Measurements from ENCODE around the gene ELF1.

The ELF1 gene

GRCh38 chr13:41006978-41007743, 12.0 kb downstream of the ELF1 start:
- H3K4me3 ChIP-seq (ENCODE audit: low read depth, low read length): no peak overlapping the region

GRCh38 chr13:41006306-41006705, 12.8 kb downstream of the ELF1 start:
- H3K4me3 ChIP-seq (ENCODE audit: low read depth, low read length): no peak overlapping the region

DNA sequence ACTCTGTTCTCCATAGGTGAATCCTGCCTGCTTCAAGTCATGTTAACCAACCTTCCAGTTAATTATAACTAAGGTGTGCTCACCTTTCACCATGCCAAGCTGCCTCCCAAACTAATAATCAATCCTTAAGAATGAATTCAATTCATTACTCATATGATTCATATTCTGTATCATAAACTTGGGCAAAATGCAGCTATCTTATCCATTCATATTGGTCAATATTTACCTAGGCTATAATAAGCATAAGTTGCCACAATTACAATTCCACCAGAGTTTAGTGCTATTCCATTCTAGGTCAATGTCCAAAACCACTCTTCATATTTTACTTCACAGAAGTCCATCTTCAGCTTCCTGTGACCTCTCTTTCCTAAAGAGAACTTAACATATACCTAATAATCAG, 13.4 kb downstream of the ELF1 start:
- no peak overlapping the region for H3K4me3 ChIP-seq (ENCODE audit: low read depth, low read length)

- no peak overlapping the region for H3K4me3 ChIP-seq (ENCODE audit: low read depth, low read length)
These were observed 14.0 kb downstream of the ELF1 start for GRCh38 chr13:41004875-41005693.

DNA sequence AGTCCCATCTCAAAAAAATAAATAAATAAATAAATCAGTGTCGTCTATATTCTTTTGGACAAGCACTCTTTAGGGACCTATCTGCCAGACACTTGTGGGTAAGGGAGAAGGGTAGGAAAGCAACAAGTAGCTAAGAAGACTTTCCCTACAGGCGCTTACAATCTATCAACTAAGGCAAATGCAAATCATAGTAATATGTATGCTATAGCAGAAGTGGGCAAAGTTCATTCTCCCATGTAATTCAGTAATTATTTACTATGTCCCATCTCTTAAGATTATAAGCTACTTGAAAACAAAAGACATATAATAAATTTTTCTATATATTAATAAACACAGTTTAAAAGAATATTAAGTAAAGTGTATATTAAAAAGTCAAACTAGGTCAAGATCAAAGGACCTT, 16.5 kb downstream of the ELF1 start:
- H3K4me3 ChIP-seq (ENCODE audit: low read depth, low read length): no peak overlapping the region

DNA sequence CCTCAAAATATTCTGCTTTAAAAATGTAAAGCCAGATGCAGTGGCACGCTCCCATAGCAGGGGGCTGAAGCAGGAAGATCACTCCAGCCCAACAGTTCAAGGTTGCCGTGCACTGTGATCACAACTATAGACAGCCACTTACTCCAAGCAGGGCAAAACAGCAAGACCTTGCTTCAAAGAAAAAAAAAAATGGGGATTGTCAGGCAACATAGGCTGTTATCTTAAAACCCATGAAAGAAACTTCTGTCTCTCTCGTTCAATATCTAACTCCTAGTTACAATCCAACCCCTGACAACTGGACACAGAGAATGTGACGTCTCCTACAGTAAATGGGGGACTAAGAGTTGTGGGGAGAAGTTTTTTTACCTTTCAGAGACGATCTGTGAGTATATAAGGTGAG, 17.4 kb downstream of the ELF1 start:
- H3K4me3 ChIP-seq (ENCODE audit: low read depth, low read length): no peak overlapping the region

GRCh38 chr13:40999416-40999815, 19.7 kb downstream of the ELF1 start:
- no peak overlapping the region for H3K4me3 ChIP-seq (ENCODE audit: low read depth, low read length)

- no peak overlapping the region for H3K4me3 ChIP-seq (ENCODE audit: low read depth, low read length)
These were observed 22.6 kb downstream of the ELF1 start for GRCh38 chr13:40996426-40997092.

DNA sequence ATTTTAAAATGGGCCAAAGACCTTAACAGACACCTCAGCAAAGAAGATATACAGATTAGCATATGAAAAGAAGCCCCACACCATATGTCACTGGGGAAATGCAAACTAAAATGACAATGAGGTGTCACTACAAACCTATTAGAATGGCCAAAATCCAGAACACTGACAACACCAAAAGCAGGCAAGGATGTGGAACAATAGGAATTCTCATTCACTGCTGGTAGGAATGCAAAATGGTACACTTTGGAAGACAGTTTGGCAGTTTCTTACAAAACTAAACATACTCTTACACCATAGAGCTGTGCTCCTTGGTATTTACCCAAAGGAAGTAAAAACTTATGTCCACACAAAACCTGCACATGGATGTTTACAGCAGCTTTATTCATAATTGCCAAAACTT, 23.1 kb downstream of the ELF1 start:
- H3K4me3 ChIP-seq (ENCODE audit: low read depth, low read length): no peak overlapping the region

DNA sequence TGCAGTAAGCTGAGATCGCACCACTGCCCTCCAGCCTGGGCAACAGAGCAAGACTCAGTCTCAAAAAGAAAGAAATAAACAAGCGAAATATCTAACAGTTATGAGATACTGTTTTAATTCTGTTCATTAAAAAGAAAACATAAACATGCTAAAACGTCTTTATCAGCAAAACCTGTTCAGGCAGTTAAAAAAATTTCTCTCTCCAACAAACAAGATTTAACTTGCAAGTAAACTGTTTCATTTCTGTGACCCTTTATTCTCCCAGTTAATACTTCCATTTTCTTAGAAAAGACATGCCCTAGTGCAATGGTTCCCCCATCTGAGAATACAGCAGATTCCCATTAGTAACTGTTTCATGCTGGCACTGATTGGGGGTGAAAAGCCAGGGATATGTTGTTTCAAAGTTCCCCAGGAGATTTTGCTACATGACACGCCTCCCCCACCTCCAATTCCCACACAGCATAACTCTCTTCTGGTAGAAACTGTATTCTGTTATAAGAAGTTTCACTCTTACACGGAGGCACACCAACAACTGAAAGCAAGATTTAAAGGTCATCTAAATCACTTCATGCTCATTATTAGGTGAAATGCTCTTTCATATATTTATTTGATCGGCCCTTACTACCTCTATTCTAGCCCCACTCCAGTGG, 24.4 kb downstream of the ELF1 start:
- H3K4me3 ChIP-seq (ENCODE audit: low read depth, low read length): no peak overlapping the region

DNA sequence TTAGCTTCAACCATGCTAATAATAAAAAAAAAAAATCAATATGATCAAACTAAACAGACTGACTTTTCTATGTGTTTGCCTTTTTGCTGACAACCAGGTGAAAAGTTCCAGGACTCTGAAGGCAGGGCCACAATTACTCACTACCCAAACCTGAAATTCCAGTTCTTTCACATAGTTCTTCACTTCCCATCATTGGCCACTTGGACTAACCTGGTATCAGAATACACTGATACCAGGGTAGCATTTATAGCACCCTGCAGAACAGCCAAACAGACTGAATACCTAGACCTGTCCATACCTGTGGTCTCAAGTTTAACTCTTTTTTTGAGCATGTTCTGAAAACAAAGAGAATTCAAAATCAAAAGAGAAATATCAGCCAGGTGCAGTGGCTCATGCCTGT, 25.1 kb downstream of the ELF1 start:
- H3K4me3 ChIP-seq (ENCODE audit: low read depth, low read length): no peak overlapping the region

DNA sequence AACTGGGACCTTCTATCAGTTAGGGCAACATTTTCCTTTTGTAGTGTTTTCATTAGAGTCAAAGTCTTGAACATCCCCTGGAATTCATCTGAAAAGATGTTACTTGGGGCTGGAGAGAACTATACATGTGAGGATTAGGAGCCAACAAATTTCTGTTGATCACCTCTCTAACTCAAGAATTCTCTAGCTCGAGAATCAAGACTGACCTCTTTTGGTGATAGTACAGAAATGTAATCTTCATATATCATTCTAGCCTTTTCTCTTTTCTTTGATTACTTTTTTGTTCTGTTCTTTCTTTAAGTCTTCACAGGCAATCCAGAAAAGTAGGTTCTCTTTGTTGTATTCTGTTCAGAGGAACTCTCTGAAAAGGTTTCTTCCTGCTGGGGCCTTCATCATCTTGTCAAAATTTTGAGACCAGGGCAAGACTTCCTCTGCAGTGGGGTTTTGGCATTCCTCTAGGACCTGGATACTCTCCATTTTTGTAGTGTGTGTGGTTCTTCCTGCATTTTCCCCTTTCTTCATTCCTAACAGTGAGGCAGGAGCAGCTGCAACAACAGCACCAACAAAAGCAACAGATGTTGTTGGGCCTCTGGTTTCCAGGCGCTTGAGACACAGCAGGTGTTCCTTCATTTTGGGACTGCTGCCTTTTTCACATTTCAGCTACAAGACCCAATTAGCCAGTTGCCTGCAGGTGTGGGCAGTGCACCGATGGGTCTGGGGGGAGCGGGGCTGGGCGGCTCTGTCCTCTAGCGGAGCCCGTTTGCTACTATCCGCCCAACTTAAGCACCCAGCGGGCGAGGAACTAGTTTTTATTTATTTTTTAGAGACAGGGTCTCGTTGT, 26.2 kb downstream of the ELF1 start:
- no peak overlapping the region for H3K4me3 ChIP-seq (ENCODE audit: low read depth, low read length)

GRCh38 chr13:40987606-40988280, 31.4 kb downstream of the ELF1 start:
- H3K4me3 ChIP-seq (ENCODE audit: low read depth, low read length): no peak overlapping the region

DNA sequence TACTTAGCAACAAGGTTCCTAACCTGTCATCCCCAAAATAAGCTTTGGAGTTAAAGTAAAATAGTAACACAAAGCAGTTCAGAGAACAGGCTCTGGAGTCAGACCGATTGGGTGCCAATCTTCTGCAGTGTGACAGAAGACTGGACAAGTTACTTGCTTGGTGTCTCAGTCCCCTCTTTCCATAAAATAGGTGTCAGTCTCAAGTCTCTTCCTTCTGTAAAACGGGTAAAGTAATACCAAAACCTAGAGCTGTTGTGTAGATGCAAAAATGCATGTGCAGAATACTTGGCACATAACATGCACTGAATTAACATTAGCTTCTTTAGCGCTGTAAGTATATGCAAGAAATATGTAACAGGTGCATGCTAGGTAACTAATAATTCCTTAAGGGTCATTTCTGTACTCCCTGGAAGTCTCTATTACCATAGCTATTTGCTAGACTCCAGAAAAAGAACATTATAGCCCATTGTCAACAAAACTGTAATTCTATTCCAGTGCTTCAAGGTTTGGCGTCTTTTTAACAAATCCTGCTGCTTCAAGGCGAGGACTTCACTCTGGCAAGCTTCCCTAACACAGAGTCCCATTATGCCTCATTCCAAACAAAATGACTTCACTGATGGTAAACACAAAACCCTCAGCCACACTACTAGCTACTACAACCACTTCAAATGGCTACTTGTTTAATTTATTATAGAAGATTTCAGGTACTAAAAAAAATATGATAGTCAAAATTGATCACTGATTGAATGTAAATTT, 32.8 kb downstream of the ELF1 start:
- H3K4me3 ChIP-seq (ENCODE audit: low read depth, low read length): no peak overlapping the region

GRCh38 chr13:40985381-40986100, 33.6 kb downstream of the ELF1 start:
- no peak overlapping the region for H3K4me3 ChIP-seq (ENCODE audit: low read depth, low read length)

DNA sequence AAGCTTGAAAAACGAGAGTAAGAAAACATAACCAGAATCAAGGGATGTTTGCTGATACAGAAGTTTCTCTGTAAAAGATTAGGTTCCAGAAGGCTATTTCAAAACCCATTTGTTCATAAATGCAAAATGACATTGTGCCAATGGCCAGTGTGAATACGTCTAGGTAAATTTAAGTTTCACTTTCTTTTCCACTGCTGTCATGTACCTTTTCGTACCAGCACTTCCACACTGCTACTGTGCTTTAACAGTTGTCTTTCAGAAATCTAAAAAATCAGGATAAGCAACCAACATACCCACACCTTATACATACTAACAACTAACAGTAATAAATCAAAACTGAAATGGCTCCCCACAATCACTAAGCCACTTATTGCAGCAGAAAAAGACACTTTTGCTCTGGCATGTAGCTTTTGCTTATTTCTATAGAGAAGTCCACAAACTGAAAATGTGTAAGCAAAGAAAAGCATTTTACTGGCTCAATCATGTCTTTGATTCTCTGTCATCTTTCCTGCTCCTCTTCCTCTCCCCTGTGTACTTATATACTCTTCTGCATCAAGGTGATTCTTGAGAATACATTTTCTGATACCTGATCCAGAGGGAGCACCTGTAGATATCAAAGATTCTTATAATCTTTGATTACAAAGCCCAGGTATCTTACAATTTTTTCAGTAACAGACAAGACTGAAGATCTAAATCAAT, 34.3 kb downstream of the ELF1 start:
- no peak overlapping the region for H3K4me3 ChIP-seq (ENCODE audit: low read depth, low read length)

DNA sequence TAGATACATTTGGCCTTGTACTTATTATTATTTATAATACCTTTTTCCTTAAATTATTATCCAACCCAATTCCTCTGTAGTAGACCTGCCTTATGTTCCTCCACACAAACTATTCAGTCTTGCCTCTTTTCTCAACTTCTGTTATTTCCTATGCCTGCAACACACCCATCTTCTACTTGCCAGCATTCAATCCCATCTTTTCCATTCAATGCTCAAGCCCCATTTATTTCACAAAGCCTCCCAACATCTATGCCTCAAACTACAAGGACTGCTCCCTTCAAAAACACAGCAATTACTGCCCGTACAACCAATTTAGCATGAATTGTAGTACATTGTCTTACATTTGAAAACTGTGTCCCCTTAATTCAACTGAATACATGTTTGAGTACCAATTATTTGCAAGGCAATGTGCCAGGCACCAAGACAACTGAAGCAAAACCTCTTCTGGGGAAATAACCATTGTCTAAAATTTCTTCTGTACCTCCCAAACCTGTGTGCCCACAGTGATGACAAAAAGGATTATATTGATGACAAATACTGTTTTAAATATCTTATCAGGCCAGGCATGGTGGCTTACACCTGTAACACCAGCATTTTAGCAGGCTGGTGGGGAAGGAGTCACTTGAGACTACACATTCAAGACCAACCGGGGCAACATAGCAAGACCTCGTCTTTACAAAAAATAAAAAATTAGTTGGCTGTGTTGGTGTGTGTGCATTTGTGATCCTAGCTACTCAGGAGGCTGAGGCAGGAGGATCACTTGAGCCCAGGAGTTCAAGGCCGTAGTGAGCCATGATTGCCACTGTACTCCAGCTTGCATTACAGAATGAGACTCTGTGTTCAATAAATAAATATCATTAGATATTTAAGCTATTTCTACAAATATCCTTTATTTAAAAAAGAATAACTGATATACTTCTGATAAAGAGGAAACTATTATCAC, 35.1 kb downstream of the ELF1 start:
- no peak overlapping the region for H3K4me3 ChIP-seq (ENCODE audit: low read depth, low read length)

Data from iPS-11a (cell line).